OCI-LY3 (cell line): ENCODE data around the gene SNF8.

ENCODE experiments used
- H2AFZ ChIP-seq: fragments of 200-600, 300-600 bp; shearing (Covaris generic); 2 replicates; pipeline ENCODE4 v1.6.0; 2014; ENCODE audit warnings: antibody characterized with exemption, low read depth, low read length
- H3K27ac ChIP-seq: fragments of 200-600, 300-600 bp; sonication (generic); 2 replicates; pipeline ENCODE4 v1.5.1; 2014; ENCODE audit warnings: mild to moderate bottlenecking, low read length, moderate library complexity, mixed read lengths
- H3K27me3 ChIP-seq: fragments of 200-600, 300-600 bp; sonication (generic); 2 replicates; pipeline ENCODE4 v1.6.1; 2014; ENCODE audit warnings: low read depth, low read length, mixed read lengths
- H3K36me3 ChIP-seq: fragments of 200-600, 300-600 bp; sonication (generic); replicated peaks from 2 replicates; pipeline ENCODE3; 2014; ENCODE audit warnings: low read depth, low read length, mixed read lengths
- H3K4me1 ChIP-seq: fragments of 300-600, 200-600 bp; sonication (generic); 2 replicates; pipeline ENCODE4 v1.6.1; 2014; ENCODE audit warnings: low read length, mixed read lengths
- H3K4me2 ChIP-seq: fragments of 200-600, 300-600 bp; sonication (generic); 2 replicates; pipeline ENCODE4 v1.6.1; 2014; ENCODE audit warnings: low read length, mixed read lengths
- H3K4me3 ChIP-seq: fragments of 300-600, 200-600 bp; sonication (generic); 2 replicates; pipeline ENCODE4 v1.5.1; 2014; ENCODE audit warnings: antibody characterized with exemption, mild to moderate bottlenecking, low read length, moderate library complexity
- H3K79me2 ChIP-seq: fragments of 300-600, 200-600 bp; shearing (Covaris generic); 2 replicates; pipeline ENCODE4 v1.6.1; 2014; ENCODE audit warnings: mild to moderate bottlenecking, low read length, mixed read lengths
- H3K9ac ChIP-seq: fragments of 300-600, 200-600 bp; shearing (Covaris generic); 2 replicates; pipeline ENCODE4 v1.6.0; 2014; ENCODE audit warnings: mild to moderate bottlenecking, low read length, moderate library complexity
- H3K9me3 ChIP-seq: fragments of 200-600, 300-600 bp; shearing (Covaris generic); 2 replicates; pipeline ENCODE4 v1.6.1; 2014; ENCODE audit warnings: low read length, mixed read lengths; ENCODE audit not compliant: insufficient read depth
- H4K20me1 ChIP-seq: fragments of 200-600, 300-600 bp; sonication (generic); 2 replicates; pipeline ENCODE4 v1.6.1; 2016; ENCODE audit warnings: low read length, mixed read lengths; ENCODE audit not compliant: insufficient read depth
- EZH2phosphoT487 ChIP-seq: fragments of 200-600 bp; shearing (Covaris generic); IDR thresholded peaks from 2 replicates; pipeline ENCODE4 v1.6.1; 2018; ENCODE audit warnings: antibody characterized with exemption, mixed run types, low read depth
- TF ChIP-seq, protein P1 (sequence below): fragments of 200-600, 300-600 bp; sonication (generic); IDR thresholded peaks from 2 replicates; pipeline ENCODE4 v1.5.1; 2014; ENCODE audit warnings: antibody characterized with exemption, low read length, low read depth

The SNF8 gene

DNA sequence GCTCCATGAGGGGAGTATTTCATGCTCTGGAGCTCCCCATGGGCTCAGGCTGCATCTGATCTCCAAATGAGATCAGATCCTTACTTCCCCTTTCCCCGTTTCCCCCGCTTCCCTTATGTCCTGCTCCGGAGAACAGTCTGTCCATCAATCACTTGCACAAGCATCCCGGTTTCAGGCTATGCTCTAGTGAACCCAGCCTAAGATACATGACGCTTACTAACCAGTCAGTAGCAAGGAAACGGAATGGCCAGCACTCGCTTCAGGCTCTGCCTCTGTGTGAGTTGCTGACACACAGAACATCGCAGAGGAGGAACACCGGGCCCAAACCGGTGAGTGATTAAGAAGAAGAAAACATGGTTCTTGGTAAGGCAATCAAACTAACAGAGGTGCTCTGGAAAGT is 61.5 kb downstream of the SNF8 start:
- TF ChIP-seq EZH2phosphoT487: no peak
- TF ChIP-seq, protein P1, sequence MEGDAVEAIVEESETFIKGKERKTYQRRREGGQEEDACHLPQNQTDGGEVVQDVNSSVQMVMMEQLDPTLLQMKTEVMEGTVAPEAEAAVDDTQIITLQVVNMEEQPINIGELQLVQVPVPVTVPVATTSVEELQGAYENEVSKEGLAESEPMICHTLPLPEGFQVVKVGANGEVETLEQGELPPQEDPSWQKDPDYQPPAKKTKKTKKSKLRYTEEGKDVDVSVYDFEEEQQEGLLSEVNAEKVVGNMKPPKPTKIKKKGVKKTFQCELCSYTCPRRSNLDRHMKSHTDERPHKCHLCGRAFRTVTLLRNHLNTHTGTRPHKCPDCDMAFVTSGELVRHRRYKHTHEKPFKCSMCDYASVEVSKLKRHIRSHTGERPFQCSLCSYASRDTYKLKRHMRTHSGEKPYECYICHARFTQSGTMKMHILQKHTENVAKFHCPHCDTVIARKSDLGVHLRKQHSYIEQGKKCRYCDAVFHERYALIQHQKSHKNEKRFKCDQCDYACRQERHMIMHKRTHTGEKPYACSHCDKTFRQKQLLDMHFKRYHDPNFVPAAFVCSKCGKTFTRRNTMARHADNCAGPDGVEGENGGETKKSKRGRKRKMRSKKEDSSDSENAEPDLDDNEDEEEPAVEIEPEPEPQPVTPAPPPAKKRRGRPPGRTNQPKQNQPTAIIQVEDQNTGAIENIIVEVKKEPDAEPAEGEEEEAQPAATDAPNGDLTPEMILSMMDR: no peak
- Histone ChIP-seq H4K20me1 (no peaks in the 10 kb centered on the region), H3K4me2 (no peak overlapping the region), H2AFZ (no peak overlapping the region), H3K27ac (no peak overlapping the region), H3K36me3 (no peaks in the 10 kb centered on the region), H3K4me1 (peaks cover 17% of the 10 kb centered on the region), H3K4me3 (no peak overlapping the region), H3K9me3 (no peaks in the 10 kb centered on the region), H3K79me2 (no peaks in the 10 kb centered on the region), H3K27me3 (no peaks in the 10 kb centered on the region), H3K9ac (no peak overlapping the region)

DNA sequence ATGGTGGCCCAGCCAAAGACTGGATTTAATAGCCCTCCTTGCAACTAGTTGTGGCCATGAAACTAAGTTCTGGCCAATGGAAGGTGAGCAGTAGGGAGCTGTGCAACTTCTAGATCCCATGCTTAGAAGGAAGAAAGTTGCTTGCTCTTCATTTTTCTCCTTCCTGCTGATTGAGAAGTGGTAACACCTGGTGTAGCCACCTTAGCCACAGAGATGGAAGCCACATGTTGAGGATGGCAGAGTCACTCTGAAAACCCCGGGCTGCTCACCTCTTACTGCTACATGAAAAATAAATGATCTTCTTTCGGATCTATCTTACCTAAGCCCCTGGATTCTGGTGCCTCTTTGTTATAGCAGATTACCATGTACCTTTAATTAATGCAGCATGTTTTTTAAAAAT is 62.4 kb downstream of the SNF8 start:
- H3K4me2 ChIP-seq: no peak overlapping the region
- no peak for TF ChIP-seq EZH2phosphoT487
- TF ChIP-seq, protein P1: no peak

More for the DNA sequence above, 62.4 kb downstream of the SNF8 start:
- Histone ChIP-seq H3K9me3 (no peaks in the 10 kb centered on the region), H3K4me1 (peaks cover 26% of the 10 kb centered on the region), H3K27me3 (no peaks in the 10 kb centered on the region), H3K4me3 (no peak overlapping the region), H2AFZ (no peak overlapping the region), H4K20me1 (no peaks in the 10 kb centered on the region), H3K36me3 (no peaks in the 10 kb centered on the region), H3K27ac (no peak overlapping the region), H3K79me2 (no peaks in the 10 kb centered on the region), H3K9ac (no peak overlapping the region)
